HepG2 (cell line): ENCODE results near the gene GPS1. TPM values are rescaled to one million over a fixed set of nuclear protein-coding genes. Genes with fewer than 3 reads are reported as not detected.

ENCODE experiments used
- GATAD2A ChIP-seq: IDR thresholded peaks from 2 replicates; pipeline ENCODE4 v1.6.1; 2016
- HMGA1 ChIP-seq: sonication (generic); formaldehyde crosslinking; conservative IDR thresholded peaks from 2 replicates; pipeline ENCODE4 v1.4.0; 2020; ENCODE audit warnings: missing genetic modification reagents
- MXI1 ChIP-seq: IDR thresholded peaks from 3 replicates; pipeline ENCODE4 v1.6.1; 2012; ENCODE audit warnings: low read depth, low read length, inconsistent platforms, borderline replicate concordance
- NFKBIZ ChIP-seq: IDR thresholded peaks from 2 replicates; pipeline ENCODE4 v1.6.1; 2018; ENCODE audit warnings: missing genetic modification reagents, missing compliant biosample characterization
- NONO ChIP-seq, 2 experiments: fragments of 450-650 bp in 1 of 2; sonication (generic) in 1 of 2; formaldehyde crosslinking in 1 of 2; IDR thresholded peaks in 1 of 2; conservative IDR thresholded peaks in 1 of 2; 2 replicates each; pipeline versions ENCODE4 v1.6.1 to v1.8.0; 2017 to 2022; ENCODE audit warnings: mild to moderate bottlenecking in 1 of 2, missing genetic modification reagents in 1 of 2, moderate library complexity in 1 of 2
- NPAS2 ChIP-seq: sonication (generic); formaldehyde crosslinking; IDR thresholded peaks from 2 replicates; pipeline ENCODE4 v1.8.0; 2022; ENCODE audit warnings: mild to moderate bottlenecking, missing genetic modification reagents, borderline replicate concordance
- REXO4 ChIP-seq: sonication (generic); formaldehyde crosslinking; IDR thresholded peaks from 2 replicates; pipeline ENCODE4 v1.8.0; 2022; ENCODE audit warnings: missing genetic modification reagents, mild to moderate bottlenecking, borderline replicate concordance
- SOX5 ChIP-seq: IDR thresholded peaks from 2 replicates; pipeline ENCODE4 v1.6.1; 2016; ENCODE audit warnings: borderline replicate concordance
- ZBTB3 ChIP-seq: sonication (generic); formaldehyde crosslinking; IDR thresholded peaks from 2 replicates; pipeline ENCODE4 v1.4.0; 2020; ENCODE audit warnings: low read depth, mild to moderate bottlenecking, moderate library complexity, missing genetic modification reagents, borderline replicate concordance
- ZBTB7A ChIP-seq: sonication (generic); formaldehyde crosslinking; IDR thresholded peaks from 2 replicates; pipeline ENCODE4 v1.8.0; 2022; ENCODE audit warnings: mild to moderate bottlenecking, missing genetic modification reagents
- ZNF24 ChIP-seq: fragments of 450-650 bp; IDR thresholded peaks from 2 replicates; pipeline ENCODE4 v1.6.1; 2017; ENCODE audit warnings: antibody characterized with exemption, mild to moderate bottlenecking
- ZNF329 ChIP-seq: sonication (generic); formaldehyde crosslinking; IDR thresholded peaks from 2 replicates; pipeline ENCODE4 v1.9.0; 2021; ENCODE audit warnings: low read depth, mild to moderate bottlenecking, missing genetic modification reagents
- polyA plus RNA-seq, 8 experiments: library from polyadenylated mRNA; depleted of rRNA in 3 of 8; stranded (reverse) in 7 of 8; unstranded in 1 of 8; fragments of >200 nt; fragmentation: Illumina TruSeq in 4 of 8; extraction: Trizol in 4 of 8; gene quantifications; 2 replicates each; pipeline versions ENCODE4 v1.2.1 to v1.2.3, GENCODE V29; 2011 to 2016; ENCODE audit warnings: low read depth in 4 of 8, missing spikeins in 1 of 8, mixed read lengths in 1 of 8; ENCODE audit not compliant: insufficient read depth in 1 of 8
- total RNA-seq, 5 experiments: library from RNA; depleted of rRNA; stranded (reverse); fragments of >200 nt; fragmentation: Illumina TruSeq; extraction: Trizol; gene quantifications; 2 replicates each; pipeline ENCODE4 v1.2.3, GENCODE V29; 2016; ENCODE audit warnings: low read depth in 1 of 5
- TF ChIP-seq, protein P1 (sequence below): sonication (generic); formaldehyde crosslinking; IDR thresholded peaks from 2 replicates; pipeline ENCODE4 v1.9.0; 2021; ENCODE audit warnings: missing genetic modification reagents, borderline replicate concordance
- TF ChIP-seq, protein P2 (sequence below): fragments of 450-650 bp; IDR thresholded peaks from 2 replicates; pipeline ENCODE4 v1.6.1; 2017; ENCODE audit warnings: mild to moderate bottlenecking
- TF ChIP-seq, protein P3 (sequence below): sonication (generic); formaldehyde crosslinking; IDR thresholded peaks from 2 replicates; pipeline ENCODE4 v1.4.0; 2020; ENCODE audit warnings: mild to moderate bottlenecking, missing genetic modification reagents
- TF ChIP-seq, protein P4 (sequence below), 2 experiments: fragments of 450-650 bp in 1 of 2; sonication (generic) in 1 of 2; formaldehyde crosslinking; IDR thresholded peaks; 2 replicates each; pipeline versions ENCODE4 v1.5.0 to v1.8.0; 2020 to 2022; ENCODE audit warnings: mild to moderate bottlenecking in 1 of 2, missing genetic modification reagents in 1 of 2
- TF ChIP-seq, protein P5 (sequence below): IDR thresholded peaks from 2 replicates; pipeline ENCODE4 v1.6.1; 2018; ENCODE audit warnings: missing genetic modification reagents
- TF ChIP-seq, protein P6 (sequence below): sonication (generic); formaldehyde crosslinking; IDR thresholded peaks from 2 replicates; pipeline ENCODE4 v1.4.0; 2020; ENCODE audit warnings: missing genetic modification reagents, borderline replicate concordance

The GPS1 gene
- total and polyA plus RNA-seq, 2 of the 13 experiments (the other 11 are each of a cell fraction or from before 2014, with no cell fraction given), result 124 to 128 TPM

DNA sequence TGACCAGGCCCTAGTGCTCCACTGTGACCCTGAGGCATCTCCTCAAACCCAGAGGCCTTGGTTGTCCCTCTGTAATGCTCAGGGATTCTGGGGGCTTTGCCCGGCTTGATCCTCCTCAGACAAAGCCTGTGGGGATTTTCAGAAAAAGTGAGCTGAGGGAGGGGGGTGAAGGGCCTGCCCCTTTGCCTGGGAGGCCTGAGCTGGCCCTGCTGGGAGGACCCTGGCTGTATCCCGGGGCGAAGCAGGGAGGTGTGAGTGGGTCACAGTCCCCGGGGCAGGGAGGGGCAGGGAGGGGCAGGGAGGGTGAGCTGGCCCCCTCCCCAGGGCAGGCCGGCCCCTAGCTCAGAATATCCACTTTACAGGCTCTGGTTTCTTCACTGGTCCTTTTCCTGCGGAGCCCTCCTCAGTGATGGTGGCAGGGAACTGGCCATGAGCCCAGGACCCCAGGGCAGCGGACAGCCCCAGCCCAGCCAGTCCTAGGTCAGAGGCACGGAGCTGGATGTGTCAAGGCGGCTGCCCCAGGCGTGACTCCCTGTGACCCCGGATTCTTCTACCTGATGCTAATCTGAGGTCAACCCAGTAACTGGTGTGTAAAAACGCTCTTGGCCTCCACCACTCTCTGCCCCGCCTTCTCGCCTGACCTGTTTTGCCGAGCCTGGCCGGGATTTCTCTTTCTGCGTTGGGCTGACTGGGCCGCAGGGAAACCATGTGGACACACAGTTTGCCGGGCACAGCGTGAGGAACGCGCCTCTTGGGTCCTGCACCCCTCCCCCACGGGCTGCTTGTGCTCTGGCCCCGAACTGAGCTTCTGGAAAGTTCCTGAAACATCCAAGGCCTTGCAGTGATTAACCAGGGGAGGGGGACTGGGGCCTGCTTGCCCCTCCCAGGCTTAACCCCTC, 52.1 kb downstream of the GPS1 start (continued):
- TF ChIP-seq, protein P1, sequence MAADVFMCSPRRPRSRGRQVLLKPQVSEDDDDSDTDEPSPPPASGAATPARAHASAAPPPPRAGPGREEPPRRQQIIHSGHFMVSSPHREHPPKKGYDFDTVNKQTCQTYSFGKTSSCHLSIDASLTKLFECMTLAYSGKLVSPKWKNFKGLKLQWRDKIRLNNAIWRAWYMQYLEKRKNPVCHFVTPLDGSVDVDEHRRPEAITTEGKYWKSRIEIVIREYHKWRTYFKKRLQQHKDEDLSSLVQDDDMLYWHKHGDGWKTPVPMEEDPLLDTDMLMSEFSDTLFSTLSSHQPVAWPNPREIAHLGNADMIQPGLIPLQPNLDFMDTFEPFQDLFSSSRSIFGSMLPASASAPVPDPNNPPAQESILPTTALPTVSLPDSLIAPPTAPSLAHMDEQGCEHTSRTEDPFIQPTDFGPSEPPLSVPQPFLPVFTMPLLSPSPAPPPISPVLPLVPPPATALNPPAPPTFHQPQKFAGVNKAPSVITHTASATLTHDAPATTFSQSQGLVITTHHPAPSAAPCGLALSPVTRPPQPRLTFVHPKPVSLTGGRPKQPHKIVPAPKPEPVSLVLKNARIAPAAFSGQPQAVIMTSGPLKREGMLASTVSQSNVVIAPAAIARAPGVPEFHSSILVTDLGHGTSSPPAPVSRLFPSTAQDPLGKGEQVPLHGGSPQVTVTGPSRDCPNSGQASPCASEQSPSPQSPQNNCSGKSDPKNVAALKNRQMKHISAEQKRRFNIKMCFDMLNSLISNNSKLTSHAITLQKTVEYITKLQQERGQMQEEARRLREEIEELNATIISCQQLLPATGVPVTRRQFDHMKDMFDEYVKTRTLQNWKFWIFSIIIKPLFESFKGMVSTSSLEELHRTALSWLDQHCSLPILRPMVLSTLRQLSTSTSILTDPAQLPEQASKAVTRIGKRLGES (CRISPR knock-in tag), result peak; percentile 89; the same call in 1 of the 2 replicates
- no peak for TF ChIP-seq NONO (IDR thresholded peaks at IDR 0.05)
- TF ChIP-seq NONO (CRISPR knock-in tag; conservative IDR thresholded peaks at IDR 0.05), result peak; percentile 56; the same call in 1 of the 2 replicates
- TF ChIP-seq SOX5 (CRISPR knock-in tag), result peak; percentile 87; the same call in 1 of the 2 replicates
- TF ChIP-seq REXO4 (CRISPR knock-in tag), result no peak; the same call in 1 of the 2 replicates
- peak; percentile 93; the same call in 2 of the 3 replicates for TF ChIP-seq MXI1
- TF ChIP-seq ZBTB3 (CRISPR knock-in tag), result peak; percentile 39; the same call in 1 of the 2 replicates
- TF ChIP-seq, protein P2, sequence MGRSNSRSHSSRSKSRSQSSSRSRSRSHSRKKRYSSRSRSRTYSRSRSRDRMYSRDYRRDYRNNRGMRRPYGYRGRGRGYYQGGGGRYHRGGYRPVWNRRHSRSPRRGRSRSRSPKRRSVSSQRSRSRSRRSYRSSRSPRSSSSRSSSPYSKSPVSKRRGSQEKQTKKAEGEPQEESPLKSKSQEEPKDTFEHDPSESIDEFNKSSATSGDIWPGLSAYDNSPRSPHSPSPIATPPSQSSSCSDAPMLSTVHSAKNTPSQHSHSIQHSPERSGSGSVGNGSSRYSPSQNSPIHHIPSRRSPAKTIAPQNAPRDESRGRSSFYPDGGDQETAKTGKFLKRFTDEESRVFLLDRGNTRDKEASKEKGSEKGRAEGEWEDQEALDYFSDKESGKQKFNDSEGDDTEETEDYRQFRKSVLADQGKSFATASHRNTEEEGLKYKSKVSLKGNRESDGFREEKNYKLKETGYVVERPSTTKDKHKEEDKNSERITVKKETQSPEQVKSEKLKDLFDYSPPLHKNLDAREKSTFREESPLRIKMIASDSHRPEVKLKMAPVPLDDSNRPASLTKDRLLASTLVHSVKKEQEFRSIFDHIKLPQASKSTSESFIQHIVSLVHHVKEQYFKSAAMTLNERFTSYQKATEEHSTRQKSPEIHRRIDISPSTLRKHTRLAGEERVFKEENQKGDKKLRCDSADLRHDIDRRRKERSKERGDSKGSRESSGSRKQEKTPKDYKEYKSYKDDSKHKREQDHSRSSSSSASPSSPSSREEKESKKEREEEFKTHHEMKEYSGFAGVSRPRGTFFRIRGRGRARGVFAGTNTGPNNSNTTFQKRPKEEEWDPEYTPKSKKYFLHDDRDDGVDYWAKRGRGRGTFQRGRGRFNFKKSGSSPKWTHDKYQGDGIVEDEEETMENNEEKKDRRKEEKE, result no peak
- peak; percentile 83 for TF ChIP-seq ZNF329 (CRISPR knock-in tag)
- TF ChIP-seq, protein P3, sequence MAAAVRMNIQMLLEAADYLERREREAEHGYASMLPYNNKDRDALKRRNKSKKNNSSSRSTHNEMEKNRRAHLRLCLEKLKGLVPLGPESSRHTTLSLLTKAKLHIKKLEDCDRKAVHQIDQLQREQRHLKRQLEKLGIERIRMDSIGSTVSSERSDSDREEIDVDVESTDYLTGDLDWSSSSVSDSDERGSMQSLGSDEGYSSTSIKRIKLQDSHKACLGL, result peak; percentile 58
- TF ChIP-seq NPAS2 (CRISPR knock-in tag), result no peak
- no peak for TF ChIP-seq ZNF24
- TF ChIP-seq, protein P4, sequence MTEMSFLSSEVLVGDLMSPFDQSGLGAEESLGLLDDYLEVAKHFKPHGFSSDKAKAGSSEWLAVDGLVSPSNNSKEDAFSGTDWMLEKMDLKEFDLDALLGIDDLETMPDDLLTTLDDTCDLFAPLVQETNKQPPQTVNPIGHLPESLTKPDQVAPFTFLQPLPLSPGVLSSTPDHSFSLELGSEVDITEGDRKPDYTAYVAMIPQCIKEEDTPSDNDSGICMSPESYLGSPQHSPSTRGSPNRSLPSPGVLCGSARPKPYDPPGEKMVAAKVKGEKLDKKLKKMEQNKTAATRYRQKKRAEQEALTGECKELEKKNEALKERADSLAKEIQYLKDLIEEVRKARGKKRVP (CRISPR knock-in tag; IDR thresholded peaks at IDR 0.05), result no peak
- peak; percentile 89 for TF ChIP-seq GATAD2A (CRISPR knock-in tag)
- TF ChIP-seq ZBTB7A (CRISPR knock-in tag), result peak; percentile 75
- TF ChIP-seq NFKBIZ, result no peak
- TF ChIP-seq, protein P5, sequence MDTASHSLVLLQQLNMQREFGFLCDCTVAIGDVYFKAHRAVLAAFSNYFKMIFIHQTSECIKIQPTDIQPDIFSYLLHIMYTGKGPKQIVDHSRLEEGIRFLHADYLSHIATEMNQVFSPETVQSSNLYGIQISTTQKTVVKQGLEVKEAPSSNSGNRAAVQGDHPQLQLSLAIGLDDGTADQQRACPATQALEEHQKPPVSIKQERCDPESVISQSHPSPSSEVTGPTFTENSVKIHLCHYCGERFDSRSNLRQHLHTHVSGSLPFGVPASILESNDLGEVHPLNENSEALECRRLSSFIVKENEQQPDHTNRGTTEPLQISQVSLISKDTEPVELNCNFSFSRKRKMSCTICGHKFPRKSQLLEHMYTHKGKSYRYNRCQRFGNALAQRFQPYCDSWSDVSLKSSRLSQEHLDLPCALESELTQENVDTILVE (CRISPR knock-in tag), result peak; percentile 72
- no peak for TF ChIP-seq HMGA1 (CRISPR knock-in tag)
- TF ChIP-seq, protein P6, sequence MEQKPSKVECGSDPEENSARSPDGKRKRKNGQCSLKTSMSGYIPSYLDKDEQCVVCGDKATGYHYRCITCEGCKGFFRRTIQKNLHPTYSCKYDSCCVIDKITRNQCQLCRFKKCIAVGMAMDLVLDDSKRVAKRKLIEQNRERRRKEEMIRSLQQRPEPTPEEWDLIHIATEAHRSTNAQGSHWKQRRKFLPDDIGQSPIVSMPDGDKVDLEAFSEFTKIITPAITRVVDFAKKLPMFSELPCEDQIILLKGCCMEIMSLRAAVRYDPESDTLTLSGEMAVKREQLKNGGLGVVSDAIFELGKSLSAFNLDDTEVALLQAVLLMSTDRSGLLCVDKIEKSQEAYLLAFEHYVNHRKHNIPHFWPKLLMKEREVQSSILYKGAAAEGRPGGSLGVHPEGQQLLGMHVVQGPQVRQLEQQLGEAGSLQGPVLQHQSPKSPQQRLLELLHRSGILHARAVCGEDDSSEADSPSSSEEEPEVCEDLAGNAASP (CRISPR knock-in tag), result peak; percentile 90
